Osteoblast (primary cell): ENCODE data around the gene REEP6. TPM values are rescaled to one million over a fixed set of nuclear protein-coding genes. Genes with fewer than 3 reads are reported as not detected.

Experiments used
- DNase-seq: peaks from one replicate; pipeline ENCODE4 v3.0.0; 2011; ENCODE audit warnings: low spot score, mixed read lengths; ENCODE audit not compliant: insufficient read length; ENCODE audit errors: missing footprints
- H2AFZ ChIP-seq: 2 replicates; pipeline ENCODE4 v1.6.0; 2011; ENCODE audit warnings: mild to moderate bottlenecking, low read length
- H3K27ac ChIP-seq: 2 replicates; pipeline ENCODE4 v1.5.1; 2011; ENCODE audit warnings: mild to moderate bottlenecking, low read depth, low read length, moderate library complexity
- H3K27me3 ChIP-seq: 2 replicates; pipeline ENCODE4 v1.6.0; 2012; ENCODE audit warnings: mild to moderate bottlenecking, control low read depth, inconsistent platforms, low read length, moderate library complexity; ENCODE audit not compliant: insufficient read depth
- H3K36me3 ChIP-seq: 2 replicates; pipeline ENCODE4 v1.5.1; 2011; ENCODE audit warnings: mild to moderate bottlenecking, low read length, control low read depth, moderate library complexity; ENCODE audit not compliant: insufficient read depth
- H3K4me1 ChIP-seq: 2 replicates; pipeline ENCODE4 v1.5.1; 2011; ENCODE audit warnings: mild to moderate bottlenecking, low read length, control low read depth, moderate library complexity; ENCODE audit not compliant: insufficient read depth
- H3K4me2 ChIP-seq: 2 replicates; pipeline ENCODE4 v1.6.0; 2011; ENCODE audit warnings: mild to moderate bottlenecking, low read length; ENCODE audit not compliant: insufficient read depth
- H3K4me3 ChIP-seq: fragments of 200-600 bp; sonication (generic); 3 replicates; pipeline ENCODE4 v1.5.1; 2012; ENCODE audit warnings: mild to moderate bottlenecking, low read length, inconsistent platforms; ENCODE audit not compliant: insufficient read depth
- H3K79me2 ChIP-seq: 2 replicates; pipeline ENCODE4 v1.6.0; 2012; ENCODE audit warnings: mild to moderate bottlenecking, low read length, control low read depth, inconsistent platforms; ENCODE audit not compliant: insufficient read depth
- H3K9me3 ChIP-seq: 2 replicates; pipeline ENCODE4 v1.5.1; 2011; ENCODE audit warnings: low read depth, low read length, control low read depth
- H4K20me1 ChIP-seq: 2 replicates; pipeline ENCODE4 v1.6.0; 2012; ENCODE audit warnings: mild to moderate bottlenecking, low read length, control low read depth; ENCODE audit not compliant: insufficient read depth
- total RNA-seq: library from RNA; depleted of rRNA; stranded (reverse); fragments of >200 nt; gene quantifications from 2 replicates; pipeline ENCODE4 v1.2.3, GENCODE V29; 2012
- TF ChIP-seq, protein P1 (sequence below): IDR thresholded peaks from 2 replicates; pipeline ENCODE4 v1.5.1; 2011; ENCODE audit warnings: mild to moderate bottlenecking, low read depth, low read length, moderate library complexity; ENCODE audit errors: extremely low read depth

REEP6 gene
- total RNA-seq, 1 donor: 1.8 TPM

- Histone ChIP-seq H3K79me2 (no peaks in the 10 kb centered on the region), H3K27me3 (peaks cover 61% of the 10 kb centered on the region), H3K4me3 (no peak overlapping the region), H3K9me3 (no peaks in the 10 kb centered on the region), H4K20me1 (peaks cover 52% of the 10 kb centered on the region), H3K36me3 (no peaks in the 10 kb centered on the region), H3K4me2 (no peak overlapping the region), H3K27ac (no peak overlapping the region), H2AFZ (no peak overlapping the region), H3K4me1 (no peaks in the 10 kb centered on the region)
- DNase-seq: no peak
- TF ChIP-seq, protein P1, sequence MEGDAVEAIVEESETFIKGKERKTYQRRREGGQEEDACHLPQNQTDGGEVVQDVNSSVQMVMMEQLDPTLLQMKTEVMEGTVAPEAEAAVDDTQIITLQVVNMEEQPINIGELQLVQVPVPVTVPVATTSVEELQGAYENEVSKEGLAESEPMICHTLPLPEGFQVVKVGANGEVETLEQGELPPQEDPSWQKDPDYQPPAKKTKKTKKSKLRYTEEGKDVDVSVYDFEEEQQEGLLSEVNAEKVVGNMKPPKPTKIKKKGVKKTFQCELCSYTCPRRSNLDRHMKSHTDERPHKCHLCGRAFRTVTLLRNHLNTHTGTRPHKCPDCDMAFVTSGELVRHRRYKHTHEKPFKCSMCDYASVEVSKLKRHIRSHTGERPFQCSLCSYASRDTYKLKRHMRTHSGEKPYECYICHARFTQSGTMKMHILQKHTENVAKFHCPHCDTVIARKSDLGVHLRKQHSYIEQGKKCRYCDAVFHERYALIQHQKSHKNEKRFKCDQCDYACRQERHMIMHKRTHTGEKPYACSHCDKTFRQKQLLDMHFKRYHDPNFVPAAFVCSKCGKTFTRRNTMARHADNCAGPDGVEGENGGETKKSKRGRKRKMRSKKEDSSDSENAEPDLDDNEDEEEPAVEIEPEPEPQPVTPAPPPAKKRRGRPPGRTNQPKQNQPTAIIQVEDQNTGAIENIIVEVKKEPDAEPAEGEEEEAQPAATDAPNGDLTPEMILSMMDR: no peak
Observed at GRCh38 chr19:1467490-1468273, 23.3 kb upstream of the REEP6 start.

DNA sequence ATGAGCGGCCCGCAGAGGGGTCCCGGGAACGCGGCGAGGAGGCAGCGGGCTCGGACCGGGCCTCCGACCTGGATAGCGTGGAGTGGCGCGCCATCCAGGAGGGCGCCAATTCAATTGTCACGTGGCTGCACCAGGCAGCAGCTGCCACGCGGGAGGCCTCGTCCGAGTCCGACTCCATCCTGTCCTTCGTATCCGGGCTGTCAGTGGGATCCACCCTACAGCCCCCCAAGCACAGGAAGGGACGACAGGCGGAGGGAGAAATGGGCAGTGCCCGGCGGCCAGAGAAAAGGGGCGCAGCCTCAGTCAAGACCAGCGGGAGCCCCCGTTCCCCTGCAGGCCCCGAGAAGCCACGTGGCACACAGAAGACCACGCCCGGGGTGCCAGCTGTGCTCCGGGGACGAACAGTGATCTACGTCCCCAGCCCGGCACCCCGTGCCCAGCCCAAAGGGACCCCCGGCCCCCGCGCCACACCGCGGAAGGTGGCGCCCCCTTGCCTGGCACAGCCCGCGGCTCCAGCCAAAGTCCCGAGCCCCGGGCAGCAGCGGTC, 22.6 kb upstream of the REEP6 start:
- H3K4me2 ChIP-seq: no peak overlapping the region
- H3K27me3 ChIP-seq: peaks cover 67% of the 10 kb centered on the region
- peaks cover 59% of the 10 kb centered on the region for H4K20me1 ChIP-seq

GRCh38 chr19:1468821-1469254, 22.1 kb upstream of the REEP6 start:
- Histone ChIP-seq H4K20me1 (peaks cover 64% of the 10 kb centered on the region), H3K9me3 (no peaks in the 10 kb centered on the region), H3K27me3 (peaks cover 68% of the 10 kb centered on the region), H3K4me1 (no peaks in the 10 kb centered on the region), H3K4me2 (no peak overlapping the region), H3K79me2 (no peaks in the 10 kb centered on the region), H2AFZ (no peak overlapping the region), H3K4me3 (no peak overlapping the region), H3K27ac (no peak overlapping the region), H3K36me3 (no peaks in the 10 kb centered on the region)
- TF ChIP-seq, protein P1: no peak
- peak; percentile 98 for DNase-seq

More for the DNA sequence above, 22.6 kb upstream of the REEP6 start:
- Histone ChIP-seq H3K4me1 (no peaks in the 10 kb centered on the region), H3K9me3 (no peaks in the 10 kb centered on the region), H3K79me2 (no peaks in the 10 kb centered on the region), H3K4me3 (no peak overlapping the region), H3K27ac (no peak overlapping the region), H3K36me3 (no peaks in the 10 kb centered on the region), H2AFZ (no peak overlapping the region)
- DNase-seq: peak; percentile 94
- TF ChIP-seq, protein P1: no peak
